GM21526 (cell line): ENCODE measurements around the gene SLC34A3.

Source experiments
- ATAC-seq: cut with Tn5 transposase; IDR thresholded peaks from one replicate; pipeline ENCODE4 v1.9.1; 2021; ENCODE audit warnings: moderate library complexity; ENCODE audit not compliant: unreplicated experiment, low FRiP score

The SLC34A3 gene

GRCh38 chr9:137195525-137196220 lies 35.0 kb upstream of the SLC34A3 start:
- no peak for ATAC-seq

GRCh38 chr9:137198051-137198901 lies 32.4 kb upstream of the SLC34A3 start:
- no peak for ATAC-seq

GRCh38 chr9:137198902-137199283 lies 31.8 kb upstream of the SLC34A3 start:
- no peak for ATAC-seq

DNA sequence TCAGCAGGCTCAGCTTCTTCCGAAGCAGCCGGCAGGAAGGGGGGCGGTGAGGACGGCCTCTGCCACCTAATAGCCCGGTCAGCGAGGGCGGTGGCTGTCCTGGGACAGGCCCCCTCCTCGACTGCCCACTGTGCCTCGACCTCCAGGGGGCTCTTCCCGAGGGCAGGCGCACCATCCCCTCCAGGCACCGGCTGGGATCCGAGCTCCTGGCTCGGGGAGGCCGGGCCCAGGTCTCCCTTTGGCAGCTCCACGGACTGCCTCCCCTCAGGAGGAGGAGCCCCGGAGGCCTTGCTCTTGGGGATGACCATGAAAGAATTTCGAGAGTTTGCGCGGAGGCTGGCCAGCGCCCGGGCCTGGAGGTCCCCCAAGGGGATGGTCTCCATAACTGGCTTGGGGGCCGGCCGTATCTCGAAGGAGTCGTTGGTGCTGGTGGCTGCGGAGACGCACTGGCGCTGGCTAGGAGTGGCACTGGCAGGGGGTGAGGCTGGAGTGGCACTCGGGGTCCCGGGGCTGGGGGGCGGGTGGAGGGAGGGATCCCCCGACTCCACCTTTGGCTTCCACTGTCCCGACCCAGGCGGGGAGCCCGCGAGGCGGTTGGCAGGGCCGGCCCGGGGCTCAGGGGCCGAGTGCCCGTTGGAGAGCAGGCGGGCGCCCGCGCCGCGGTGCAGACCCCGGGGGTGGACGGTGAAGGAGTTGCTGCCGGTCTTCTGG lies 31.1 kb upstream of the SLC34A3 start:
- ATAC-seq = no peak

GRCh38 chr9:137200311-137201204 lies 30.1 kb upstream of the SLC34A3 start, which contains the start of gene TPRN:
Gene TPRN, minus strand, starts transcription at chr9:137200741. Its CDS starts 30 bp downstream, at chr9:137200711.
- peak; percentile 74 for ATAC-seq

- ATAC-seq = no peak
These were observed 29.4 kb upstream of the SLC34A3 start for GRCh38 chr9:137201205-137201868.

GRCh38 chr9:137202966-137203365 lies 27.7 kb upstream of the SLC34A3 start:
- no peak for ATAC-seq

GRCh38 chr9:137204731-137205125 lies 26.0 kb upstream of the SLC34A3 start:
- ATAC-seq = no peak

- ATAC-seq = peak; percentile 45
These were observed 25.3 kb upstream of the SLC34A3 start, which contains the start of the genes NDOR1 and TMEM203 for GRCh38 chr9:137205126-137206069. Gene NDOR1, plus strand, starts transcription at chr9:137205700. Its CDS starts 78 bp downstream, at chr9:137205778. Gene TMEM203, minus strand, starts transcription at chr9:137205648. Its CDS starts 234 bp downstream, at chr9:137205414.

- no peak for ATAC-seq
These were observed 24.1 kb upstream of the SLC34A3 start for GRCh38 chr9:137206602-137207001.

DNA sequence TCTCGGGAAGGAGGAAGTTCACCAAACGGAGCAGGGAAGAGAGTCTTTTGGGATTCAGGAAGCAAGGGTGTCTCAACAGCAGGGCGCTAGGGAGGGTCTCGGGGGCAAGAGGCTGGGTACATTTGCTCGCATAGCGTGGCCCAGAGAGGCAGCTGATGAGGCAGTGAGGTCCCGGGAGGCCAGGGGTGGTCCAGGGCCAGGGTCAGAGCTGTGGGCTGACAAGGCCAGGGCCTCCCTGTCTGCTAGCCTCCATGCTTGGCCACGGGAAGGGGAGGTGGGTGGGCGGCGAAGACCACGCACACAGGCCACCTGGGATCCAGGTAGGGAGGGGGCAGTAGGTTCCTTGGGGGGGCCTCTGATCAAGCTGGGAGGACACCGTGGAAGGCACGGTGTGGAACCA lies 19.2 kb upstream of the SLC34A3 start:
- no peak for ATAC-seq

GRCh38 chr9:137212520-137212919 lies 18.2 kb upstream of the SLC34A3 start:
- no peak for ATAC-seq

DNA sequence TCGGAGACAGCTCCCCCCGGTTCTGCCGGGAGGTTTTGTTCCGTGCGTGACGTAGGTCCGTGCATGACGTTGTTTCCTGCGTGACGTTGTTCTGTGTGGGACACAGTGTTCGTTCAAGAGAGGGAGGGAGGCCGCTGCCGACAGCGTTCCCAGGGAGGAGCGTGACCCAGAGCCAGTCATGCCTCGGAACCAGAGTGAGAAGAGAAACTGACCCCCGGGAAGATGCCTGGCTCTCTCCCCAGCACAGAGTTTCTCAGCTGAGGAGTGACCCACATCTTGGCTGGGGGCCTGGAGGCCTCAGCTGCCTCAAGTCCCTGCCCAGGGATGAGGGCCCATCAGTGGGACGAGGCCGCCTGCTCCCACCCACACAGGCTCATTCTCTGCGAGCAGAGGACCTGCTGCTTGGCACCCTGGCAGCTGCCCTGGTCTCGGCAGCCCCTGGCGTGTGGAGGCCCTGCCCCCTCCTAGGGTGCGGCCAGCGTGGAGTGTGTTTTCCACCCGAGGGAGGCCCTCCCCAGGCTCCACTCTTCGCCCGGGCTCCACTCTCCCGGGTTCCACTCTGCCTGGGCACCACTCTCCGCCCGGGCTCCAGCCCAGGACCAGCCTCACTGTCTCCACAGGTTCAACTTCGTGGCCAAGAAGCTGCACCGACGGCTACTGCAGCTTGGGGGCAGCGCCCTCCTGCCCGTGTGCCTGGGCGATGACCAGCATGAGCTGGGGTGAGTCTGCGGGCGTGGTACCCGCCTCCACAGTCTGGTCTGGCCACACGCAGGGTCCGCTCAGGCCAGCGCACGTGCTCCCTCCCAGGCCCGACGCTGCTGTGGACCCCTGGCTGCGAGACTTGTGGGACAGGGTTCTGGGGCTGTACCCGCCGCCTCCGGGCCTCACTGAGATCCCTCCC lies 17.3 kb upstream of the SLC34A3 start:
- no peak for ATAC-seq

GRCh38 chr9:137214620-137215019 lies 16.1 kb upstream of the SLC34A3 start:
- no peak for ATAC-seq

- ATAC-seq = no peak
These were observed 15.3 kb upstream of the SLC34A3 start for GRCh38 chr9:137215196-137215986.

- no peak for ATAC-seq
These were observed 14.3 kb upstream of the SLC34A3 start for GRCh38 chr9:137216188-137216965.
